22Rv1 (cell line): ENCODE measurements around the gene RNU1-2.
"Not testable (repeated sequence)": the region's sequence is repeated elsewhere in the genome, so short reads cannot be mapped to it uniquely, and the experiment has no call there.

Experiments used
- ZFX ChIP-seq: fragments of 450-650 bp; IDR thresholded peaks from 2 replicates; pipeline ENCODE4 v1.6.1; 2017; ENCODE audit warnings: antibody characterized with exemption, borderline replicate concordance
- TF ChIP-seq, protein P1 (sequence below): fragments of 450-650 bp; IDR thresholded peaks from 2 replicates; pipeline ENCODE4 v1.5.1; 2017; ENCODE audit warnings: mild to moderate bottlenecking

DNA sequence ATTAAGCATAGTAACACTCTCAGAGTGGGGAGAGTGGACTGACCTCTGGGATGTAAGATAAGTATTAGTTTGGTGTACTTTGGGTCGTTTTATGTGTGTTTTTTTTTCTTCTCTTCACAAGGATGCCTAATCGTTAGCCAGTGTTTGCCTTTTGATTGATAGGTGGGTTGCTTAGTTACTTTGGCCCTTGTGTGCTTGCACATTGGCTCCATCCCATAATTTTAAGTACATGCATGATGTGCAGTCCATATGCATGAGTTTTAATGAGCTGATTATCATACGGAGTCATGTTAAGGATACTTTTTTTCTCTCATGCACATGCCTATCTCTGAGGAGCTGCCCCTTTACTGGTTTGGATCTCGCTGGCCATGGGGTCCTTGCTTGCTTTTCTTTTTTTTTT is 4.7 kb upstream of the RNU1-2 start:
- TF ChIP-seq, protein P1, sequence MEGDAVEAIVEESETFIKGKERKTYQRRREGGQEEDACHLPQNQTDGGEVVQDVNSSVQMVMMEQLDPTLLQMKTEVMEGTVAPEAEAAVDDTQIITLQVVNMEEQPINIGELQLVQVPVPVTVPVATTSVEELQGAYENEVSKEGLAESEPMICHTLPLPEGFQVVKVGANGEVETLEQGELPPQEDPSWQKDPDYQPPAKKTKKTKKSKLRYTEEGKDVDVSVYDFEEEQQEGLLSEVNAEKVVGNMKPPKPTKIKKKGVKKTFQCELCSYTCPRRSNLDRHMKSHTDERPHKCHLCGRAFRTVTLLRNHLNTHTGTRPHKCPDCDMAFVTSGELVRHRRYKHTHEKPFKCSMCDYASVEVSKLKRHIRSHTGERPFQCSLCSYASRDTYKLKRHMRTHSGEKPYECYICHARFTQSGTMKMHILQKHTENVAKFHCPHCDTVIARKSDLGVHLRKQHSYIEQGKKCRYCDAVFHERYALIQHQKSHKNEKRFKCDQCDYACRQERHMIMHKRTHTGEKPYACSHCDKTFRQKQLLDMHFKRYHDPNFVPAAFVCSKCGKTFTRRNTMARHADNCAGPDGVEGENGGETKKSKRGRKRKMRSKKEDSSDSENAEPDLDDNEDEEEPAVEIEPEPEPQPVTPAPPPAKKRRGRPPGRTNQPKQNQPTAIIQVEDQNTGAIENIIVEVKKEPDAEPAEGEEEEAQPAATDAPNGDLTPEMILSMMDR: not testable (repeated sequence)
- not testable (repeated sequence) for TF ChIP-seq ZFX
